Measurements from ENCODE around the gene MYOF. TPM values are rescaled to one million over a fixed set of nuclear protein-coding genes. Genes with fewer than 3 reads are reported as not detected.

MYOF gene
- polyA plus RNA-seq, 1 of the 3 experiments (the other 2 are of a cell fraction) = 103 TPM

GRCh38 chr10:93379731-93380575 is 102.2 kb downstream of the MYOF start:
- Histone ChIP-seq H3K9me3 (no peaks in the 10 kb centered on the region), H4K20me1 (ENCODE audit: insufficient read depth) (no peaks in the 10 kb centered on the region), H3K9me2 (no peaks in the 10 kb centered on the region), H3K27ac (ENCODE audit: low read depth in 2 of 2, low read length in 1 of 2) (peak overlapping the region in 1 of 2 experiments; percentile 96; a peak in 2 of 4 replicates), H3K4me3 (ENCODE audit: low read depth in 2 of 2, low read length in 1 of 2) (no peak overlapping the region), H3F3A (replicated peaks; ENCODE audit: insufficient read depth) (peaks cover 69% of the 10 kb centered on the region), H3K27me3 (ENCODE audit: insufficient read depth) (no peaks in the 10 kb centered on the region), H3K9ac (peak overlapping the region; percentile 58), H2AFZ (ENCODE audit: low read depth) (no peak overlapping the region), H3K4me2 (peak overlapping the region; percentile 22; the same call in 1 of the 2 replicates), H3K36me3 (replicated peaks in 1 of 2; ENCODE audit: control insufficient read depth in 1 of 2, insufficient read depth in 2 of 2, low read length in 1 of 2) (peaks cover 13 to 43% of the 10 kb centered on the region in 2 experiments), H3K4me1 (ENCODE audit: control insufficient read depth in 1 of 2, insufficient read depth in 2 of 2, low read depth in 1 of 2, low read length in 1 of 2) (peaks cover 3 to 60% of the 10 kb centered on the region in 2 experiments), H3K79me2 (ENCODE audit: insufficient read depth) (peaks cover 24% of the 10 kb centered on the region)
- DNase-seq = no peak
- 46% methylated on average over 5 of the region's 5 CpGs for WGBS (ENCODE audit: low lambda C conversion rate)
- ChIA-PET CTCF (interaction anchor here (0.9 to 14.1 kb wide), 6 partner anchors 9 to 131 kb away, joined by 3 to 515 read pairs (median 7); partner anchors contain the start of gene MYOF), POLR2A (no interaction called here)
- no peak for TF ChIP-seq NRF1 (IDR thresholded peaks at IDR 0.05; ENCODE audit: low read depth, low read length)
- TF ChIP-seq EP300 (IDR thresholded peaks at IDR 0.05; ENCODE audit: borderline replicate concordance in 1 of 2, low read depth in 1 of 2, low read length in 1 of 2) = peak in 1 of 2 experiments; percentile 29; a peak in 1 of 4 replicates
- peak; percentile 45 for TF ChIP-seq TCF12 (IDR thresholded peaks at IDR 0.05)
- no peak for TF ChIP-seq FOXM1 (IDR thresholded peaks at IDR 0.05; ENCODE audit: low read depth)
- no peak for TF ChIP-seq RFX5 (IDR thresholded peaks at IDR 0.05; ENCODE audit: low read length)
- TF ChIP-seq, protein P1, sequence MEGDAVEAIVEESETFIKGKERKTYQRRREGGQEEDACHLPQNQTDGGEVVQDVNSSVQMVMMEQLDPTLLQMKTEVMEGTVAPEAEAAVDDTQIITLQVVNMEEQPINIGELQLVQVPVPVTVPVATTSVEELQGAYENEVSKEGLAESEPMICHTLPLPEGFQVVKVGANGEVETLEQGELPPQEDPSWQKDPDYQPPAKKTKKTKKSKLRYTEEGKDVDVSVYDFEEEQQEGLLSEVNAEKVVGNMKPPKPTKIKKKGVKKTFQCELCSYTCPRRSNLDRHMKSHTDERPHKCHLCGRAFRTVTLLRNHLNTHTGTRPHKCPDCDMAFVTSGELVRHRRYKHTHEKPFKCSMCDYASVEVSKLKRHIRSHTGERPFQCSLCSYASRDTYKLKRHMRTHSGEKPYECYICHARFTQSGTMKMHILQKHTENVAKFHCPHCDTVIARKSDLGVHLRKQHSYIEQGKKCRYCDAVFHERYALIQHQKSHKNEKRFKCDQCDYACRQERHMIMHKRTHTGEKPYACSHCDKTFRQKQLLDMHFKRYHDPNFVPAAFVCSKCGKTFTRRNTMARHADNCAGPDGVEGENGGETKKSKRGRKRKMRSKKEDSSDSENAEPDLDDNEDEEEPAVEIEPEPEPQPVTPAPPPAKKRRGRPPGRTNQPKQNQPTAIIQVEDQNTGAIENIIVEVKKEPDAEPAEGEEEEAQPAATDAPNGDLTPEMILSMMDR (IDR thresholded peaks at IDR 0.05) = no peak
- peak; percentile 68; the same call in 1 of the 2 replicates for TF ChIP-seq JUND (IDR thresholded peaks at IDR 0.05)
- TF ChIP-seq TAF1 (IDR thresholded peaks at IDR 0.05; ENCODE audit: borderline replicate concordance, low read depth, low read length) = no peak
- TF ChIP-seq TEAD4 (IDR thresholded peaks at IDR 0.05; ENCODE audit: borderline replicate concordance, insufficient read depth) = no peak
- no peak for TF ChIP-seq POLR2AphosphoS5 (IDR thresholded peaks at IDR 0.05; ENCODE audit: low read depth, low read length)
- TF ChIP-seq FOSL2 (IDR thresholded peaks at IDR 0.05; ENCODE audit: borderline replicate concordance, low read depth) = peak; percentile 81
- TF ChIP-seq GATA2 (CRISPR knock-in tag; IDR thresholded peaks at IDR 0.05) = no peak
- no peak; the same call in 1 of the 2 replicates for TF ChIP-seq PBX3 (IDR thresholded peaks at IDR 0.05)
- no peak for TF ChIP-seq RXRA (IDR thresholded peaks at IDR 0.05; ENCODE audit: borderline replicate concordance, low read depth)
- peak; percentile 20; the same call in 1 of the 2 replicates for TF ChIP-seq MEF2A (IDR thresholded peaks at IDR 0.05; ENCODE audit: borderline replicate concordance, low read depth)

Data from SK-N-SH (cell line).